ENCODE measurements around the gene TMEM132C.
"Not testable (repeated sequence)": the region's sequence is repeated elsewhere in the genome, so short reads cannot be mapped to it uniquely, and the experiment has no call there.

Gene TMEM132C

GRCh38 chr12:128267131-128267622, at the start of gene TMEM132C:
Gene TMEM132C, plus strand, starts transcription at chr12:128267170. Its CDS starts 233 bp downstream, at chr12:128267403.
- no peak for DNase-seq

- no peak for DNase-seq
These were observed 42.7 kb upstream of the TMEM132C start for GRCh38 chr12:128224226-128224625.

DNA sequence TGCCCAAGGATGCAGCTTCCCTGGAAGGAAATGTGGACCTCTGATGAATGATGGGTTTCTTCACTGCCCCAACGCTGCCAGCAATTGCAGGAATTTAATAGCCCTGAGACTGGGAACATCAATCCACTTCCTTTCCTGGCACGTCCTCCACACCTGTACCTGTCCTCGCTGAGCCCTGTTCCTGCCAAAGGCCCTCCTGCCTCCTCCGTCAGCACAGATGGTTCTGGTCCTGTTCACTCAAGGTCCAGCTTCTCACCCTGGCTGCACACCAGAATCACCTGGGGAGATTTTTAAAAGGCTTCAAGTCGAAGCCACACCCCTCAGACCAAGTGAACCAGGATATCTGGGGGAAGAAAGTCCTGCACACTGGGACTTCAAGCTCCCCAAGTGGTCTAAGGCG, 38.4 kb upstream of the TMEM132C start:
- no peak for DNase-seq

DNA sequence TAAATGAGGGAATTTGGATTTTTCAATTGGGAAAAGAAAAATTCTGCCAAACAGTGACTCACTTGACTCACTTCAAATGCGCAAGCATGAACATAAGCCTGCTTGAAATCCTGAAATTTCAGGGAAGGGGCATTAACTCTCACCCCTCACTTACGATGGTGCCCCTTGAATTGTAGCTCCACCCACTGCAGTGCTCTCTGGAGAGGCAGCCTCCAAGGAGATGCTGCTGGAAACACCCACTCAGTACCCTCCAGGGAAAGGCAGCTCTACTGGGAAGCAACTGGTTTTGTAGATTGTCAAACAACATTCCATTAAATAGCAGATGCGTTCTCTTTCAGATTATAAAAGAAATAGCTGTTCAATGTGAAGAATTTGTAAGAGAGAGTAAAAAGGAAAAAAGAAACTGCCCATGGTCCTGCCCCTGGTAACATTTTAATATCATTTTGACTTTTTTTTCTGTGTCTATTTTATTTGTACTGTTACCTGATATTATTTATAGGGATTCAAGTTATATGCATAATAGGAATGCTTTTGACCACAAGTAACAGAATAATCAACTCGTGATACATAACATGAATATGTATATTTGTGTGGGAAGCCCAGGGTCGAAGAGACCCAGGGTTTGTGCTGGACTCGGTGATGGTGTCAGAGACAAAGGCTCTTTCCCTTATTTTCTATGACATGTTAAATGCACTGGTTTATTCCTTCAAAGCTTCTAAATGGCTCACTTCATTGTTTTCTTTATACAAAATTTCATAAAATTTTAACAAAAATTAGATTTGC, 31.1 kb upstream of the TMEM132C start:
- DNase-seq, result no peak

GRCh38 chr12:128236525-128236924, 30.4 kb upstream of the TMEM132C start:
- no peak for DNase-seq

GRCh38 chr12:128240745-128241144, 26.2 kb upstream of the TMEM132C start:
- DNase-seq, result no peak

DNA sequence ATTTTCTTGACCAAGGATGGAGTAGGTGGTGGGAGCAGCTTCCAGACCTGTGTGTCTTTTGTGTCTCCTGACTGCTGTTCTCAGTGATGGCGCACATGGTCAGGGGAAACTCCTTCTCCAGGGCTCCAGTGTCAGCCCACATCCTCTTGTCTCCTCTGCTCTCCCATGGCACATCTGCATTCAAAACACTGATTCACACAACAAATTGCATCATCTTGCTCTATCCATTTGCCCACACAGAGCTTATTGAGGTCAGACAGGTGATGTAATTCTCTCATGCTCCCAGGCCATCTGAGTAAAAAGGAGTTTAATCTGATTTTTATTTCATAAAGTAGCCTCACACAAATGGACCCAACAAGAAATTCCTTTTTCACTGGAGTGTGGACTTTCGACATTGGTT, 21.8 kb upstream of the TMEM132C start:
- DNase-seq, result no peak

GRCh38 chr12:128245905-128246304, 21.1 kb upstream of the TMEM132C start:
- no peak for DNase-seq

- DNase-seq, result no peak
These were observed 16.9 kb upstream of the TMEM132C start for GRCh38 chr12:128250096-128250495.

DNA sequence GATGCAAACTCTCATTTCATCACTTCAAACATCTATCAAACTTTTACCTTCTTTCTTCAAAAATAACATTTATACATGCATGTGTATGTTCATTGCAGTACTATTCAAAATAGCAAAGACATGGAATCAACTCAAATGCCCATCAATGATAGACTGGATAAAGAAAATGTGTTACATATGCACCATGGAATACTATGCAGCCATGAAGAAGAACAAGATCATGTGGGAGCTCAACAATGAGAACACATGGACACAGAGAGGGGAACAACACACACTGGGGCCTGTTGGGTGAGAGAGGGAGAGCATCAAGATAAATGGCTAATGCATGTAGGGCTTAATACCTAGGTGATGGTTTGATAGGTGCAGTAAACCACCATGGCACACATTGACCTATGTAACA, 13.1 kb upstream of the TMEM132C start:
- DNase-seq, result not testable (repeated sequence)

GRCh38 chr12:128258866-128259555, 8.0 kb upstream of the TMEM132C start:
- DNase-seq, result no peak

DNA sequence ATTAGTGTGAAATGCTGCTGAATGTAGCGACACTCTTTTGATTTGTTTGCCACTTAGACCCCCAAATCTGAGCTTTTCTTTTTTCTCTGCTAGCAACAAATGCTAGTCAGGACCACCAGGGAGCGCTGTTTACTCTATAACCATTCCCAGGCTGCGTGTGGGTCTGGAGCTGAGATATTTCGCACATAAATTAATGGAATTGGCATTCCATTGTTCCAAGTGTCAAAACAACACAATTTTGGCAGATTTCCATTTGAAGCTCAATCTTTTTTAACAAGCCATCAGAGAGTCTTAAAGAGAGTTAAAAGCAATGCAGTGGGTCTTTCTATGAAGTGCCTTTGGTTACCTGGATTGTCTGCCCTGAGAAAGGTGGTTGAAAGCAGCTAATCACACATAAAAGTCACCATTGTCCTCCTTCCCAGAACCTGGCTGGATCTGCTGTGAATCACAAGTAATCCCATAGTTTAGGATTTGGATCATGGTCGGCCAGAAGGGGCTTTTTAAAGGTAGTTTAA, 7.4 kb upstream of the TMEM132C start:
- DNase-seq, result no peak

DNA sequence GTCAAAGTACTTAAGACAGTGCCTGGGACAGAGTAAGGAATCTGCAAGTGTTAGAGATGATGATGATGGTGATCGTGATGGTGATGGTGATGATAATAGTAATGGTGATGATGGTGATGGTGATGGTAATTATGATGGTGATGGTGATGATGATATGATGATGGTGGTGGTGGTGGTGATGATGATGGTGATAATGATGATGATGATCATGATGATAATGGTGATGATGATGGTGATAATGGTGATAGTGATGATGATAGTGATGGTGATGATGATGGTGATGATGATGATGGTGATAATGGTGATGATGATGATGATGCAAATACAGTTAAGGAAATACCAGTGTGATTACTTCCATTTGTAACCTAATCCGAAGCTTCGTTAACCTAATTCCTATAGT, 5.2 kb upstream of the TMEM132C start:
- DNase-seq, result no peak

GRCh38 chr12:128265566-128265965, 1.4 kb upstream of the TMEM132C start:
- DNase-seq, result no peak

DNA sequence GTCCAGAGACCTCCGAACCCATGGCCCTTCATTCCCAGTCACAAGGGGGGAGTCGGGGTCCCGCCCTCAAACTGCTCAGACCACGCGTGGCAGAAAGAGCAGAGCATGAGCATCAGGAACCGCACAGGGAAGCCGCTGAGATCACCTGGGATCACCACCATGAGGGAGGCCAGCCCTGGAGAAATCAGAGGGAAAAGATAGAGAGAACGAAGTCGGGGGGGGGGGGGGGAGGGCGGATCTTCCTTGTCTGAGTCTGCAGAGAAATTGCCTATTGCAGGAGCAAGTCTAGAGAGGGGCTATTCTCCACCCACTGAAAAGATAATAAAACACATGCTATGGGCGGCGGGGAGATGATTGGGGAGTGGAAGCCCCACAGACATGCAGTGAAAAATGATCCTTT, 884 bp upstream of the TMEM132C start:
- DNase-seq, result no peak

- DNase-seq, result no peak
These were observed 334 bp upstream of the TMEM132C start for GRCh38 chr12:128266541-128267130.

DNA sequence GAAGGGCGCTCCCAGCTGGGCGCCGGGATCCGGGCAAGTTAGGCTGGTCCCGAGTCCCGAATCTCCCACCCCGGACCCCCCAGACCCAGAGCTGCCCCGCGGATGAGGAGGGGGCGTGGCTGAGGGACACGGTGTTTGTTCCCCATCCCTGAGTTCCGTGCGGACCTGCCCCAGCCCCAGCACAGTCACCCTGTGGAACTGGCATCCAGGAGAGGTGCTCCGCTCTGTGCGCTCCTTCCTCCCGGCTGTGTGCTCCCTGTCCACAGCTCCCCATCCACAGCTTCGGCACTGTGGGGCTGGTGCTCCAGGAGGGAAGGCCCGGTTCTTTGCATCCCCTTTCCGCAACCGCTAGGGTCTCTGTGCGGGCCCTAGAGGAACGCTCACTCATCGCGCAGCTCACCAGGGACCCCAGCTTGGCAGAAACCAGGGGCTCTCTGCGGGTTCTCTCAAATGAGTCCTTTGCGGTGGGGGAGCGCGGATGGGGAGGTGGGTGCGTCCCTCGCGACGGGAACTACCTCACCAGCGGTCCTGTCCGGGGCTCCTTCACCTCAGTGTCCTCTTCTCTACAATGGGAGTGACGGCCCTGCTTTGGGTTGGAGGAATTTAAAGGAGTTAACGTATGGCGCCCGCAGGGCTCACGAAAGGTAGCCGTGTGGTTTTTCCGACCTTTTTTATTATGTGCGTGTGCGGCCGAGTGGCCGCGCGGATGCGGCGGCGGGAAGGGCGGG, 845 bp downstream of the TMEM132C start:
- DNase-seq, result no peak

- DNase-seq, result no peak
These were observed 1.5 kb downstream of the TMEM132C start for GRCh38 chr12:128268379-128268995.

DNA sequence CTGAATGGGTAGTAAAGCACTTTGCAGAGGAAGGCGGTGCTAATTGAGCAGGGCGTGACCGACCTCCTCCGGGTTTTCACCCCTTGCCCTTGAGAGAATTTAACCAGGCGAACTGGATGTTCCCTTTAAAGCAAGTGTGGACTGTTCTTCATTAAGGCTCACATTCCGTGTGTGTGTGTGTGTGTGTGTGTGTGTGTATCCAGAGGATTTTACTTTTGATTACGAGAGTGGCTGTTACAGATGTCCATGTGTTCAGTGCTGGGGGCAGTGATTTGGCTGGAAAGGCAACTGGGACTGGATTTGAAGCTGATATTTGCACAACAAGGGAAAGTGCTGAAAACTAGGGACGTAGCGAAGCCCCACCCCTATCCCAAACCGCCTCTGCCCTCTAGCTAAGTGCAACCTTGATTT, 2.2 kb downstream of the TMEM132C start:
- no peak for DNase-seq

DNA sequence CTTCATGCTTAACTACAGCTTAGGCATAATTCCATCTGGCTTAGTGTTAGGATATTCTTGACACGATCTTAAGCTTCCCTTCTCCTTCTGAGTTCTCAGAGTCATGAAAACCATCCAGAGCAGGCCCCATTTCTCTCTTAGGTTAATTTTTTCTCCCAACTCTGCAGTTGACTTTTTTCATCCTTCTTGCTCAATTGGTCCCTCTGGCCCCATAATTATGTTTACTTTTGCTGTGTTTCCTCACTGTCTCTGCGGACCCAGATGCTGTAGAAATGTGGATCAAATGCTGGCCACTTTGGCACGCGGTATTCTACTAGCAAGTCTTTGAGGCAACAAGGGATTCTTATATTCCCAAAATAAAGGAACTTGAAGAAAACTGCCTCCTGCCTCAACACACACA, 9.5 kb downstream of the TMEM132C start:
- no peak for DNase-seq

DNA sequence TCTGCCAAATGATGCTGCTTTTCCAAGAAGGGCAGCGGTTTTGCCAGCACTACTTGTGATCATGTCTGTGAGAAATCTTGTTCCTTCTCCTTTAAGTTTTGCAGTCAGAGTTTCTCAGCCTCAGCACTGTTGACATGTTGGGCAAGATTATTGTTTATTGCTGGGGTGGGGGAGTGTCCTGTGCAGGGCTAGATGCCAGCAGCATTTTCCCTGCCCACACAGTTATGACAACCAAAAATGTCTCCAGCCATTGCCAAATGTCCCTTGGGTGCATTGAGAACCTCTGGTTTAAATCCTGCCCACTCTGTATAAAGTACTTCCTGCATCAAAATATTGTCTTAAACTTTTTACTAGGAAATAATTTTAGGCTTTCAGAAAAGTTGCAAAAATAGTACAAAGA, 20.0 kb downstream of the TMEM132C start:
- DNase-seq, result no peak

GRCh38 chr12:128288357-128288756, 21.4 kb downstream of the TMEM132C start:
- DNase-seq, result no peak

- no peak for DNase-seq
These were observed 21.9 kb downstream of the TMEM132C start for GRCh38 chr12:128288896-128289295.
